M059J (cell line): ENCODE data around the gene SGPP2. TPM values are rescaled to one million over a fixed set of nuclear protein-coding genes. Genes with fewer than 3 reads are reported as not detected.
"Not testable (repeated sequence)": the region's sequence is repeated elsewhere in the genome, so short reads cannot be mapped to it uniquely, and the experiment has no call there.

ENCODE experiments used
- DNase-seq: peaks from one replicate; pipeline ENCODE4 v3.0.0-alpha.2; 2012; ENCODE audit warnings: low read depth
- total RNA-seq: library from RNA; depleted of rRNA; stranded (reverse); fragments of >200 nt; shearing (Covaris generic); gene quantifications from 2 replicates; pipeline ENCODE4 v1.2.3, GENCODE V29; 2014; rRNA removed

Gene SGPP2
- total RNA-seq, 1 experiment from 2014 or later = 0.05 TPM

DNA sequence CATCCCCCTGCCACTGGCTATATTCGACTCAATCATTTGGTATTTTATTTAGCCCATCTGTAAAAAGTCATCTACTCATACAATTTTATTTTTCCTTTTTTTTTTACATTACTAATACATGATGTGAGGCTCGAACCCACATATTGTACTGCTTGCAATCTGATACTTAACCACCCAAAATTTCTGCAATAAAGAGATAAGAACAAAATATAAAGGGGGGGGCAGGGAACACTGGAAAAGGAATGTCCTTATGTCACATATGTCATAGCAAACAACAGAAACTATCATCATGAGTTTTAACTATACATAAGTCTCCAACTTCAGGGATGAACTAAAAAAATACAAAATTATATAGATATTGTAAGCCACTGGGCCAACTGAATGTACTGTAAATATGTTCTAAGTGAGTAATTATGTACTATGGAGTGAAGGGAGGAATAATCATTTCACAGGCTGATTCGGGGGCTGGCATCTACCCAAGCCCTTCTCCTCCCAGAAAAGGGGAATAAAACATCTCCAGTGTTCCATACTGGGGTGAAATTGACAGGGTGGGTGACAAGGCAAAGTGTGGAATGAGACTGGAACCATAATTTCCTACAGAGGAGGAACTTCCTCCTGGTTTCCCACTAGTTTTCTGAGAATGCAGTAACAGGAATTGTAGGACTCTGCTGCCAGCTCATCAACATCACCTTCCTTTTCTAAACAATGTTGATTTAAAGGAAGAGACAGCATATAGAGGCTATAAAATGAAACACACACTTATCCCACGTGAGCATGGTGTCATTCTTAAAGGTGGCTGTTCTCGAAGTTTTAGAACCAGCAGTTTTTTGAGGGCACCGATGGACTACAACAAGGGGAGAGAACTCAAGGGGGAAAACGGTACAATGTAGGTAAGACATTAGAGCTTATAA lies 152.1 kb downstream of the SGPP2 start:
- DNase-seq = no peak

DNA sequence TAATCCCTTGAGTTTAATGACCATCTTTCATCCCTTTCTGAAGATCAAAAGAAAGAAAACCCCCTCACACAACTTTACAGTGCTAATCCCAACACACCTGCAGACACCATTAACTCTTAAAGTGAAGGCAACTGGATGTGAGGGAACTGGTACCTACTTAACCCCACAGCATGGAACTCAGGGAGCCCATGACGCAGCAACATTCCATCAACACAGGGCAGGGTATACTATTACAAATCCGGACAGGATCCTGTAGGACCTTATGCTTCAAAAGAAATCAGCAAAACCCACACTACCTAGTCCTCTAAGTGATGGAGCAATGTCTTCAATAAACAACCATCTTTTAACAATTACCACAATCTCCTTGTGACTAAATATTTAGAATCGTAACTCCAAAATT lies 153.0 kb downstream of the SGPP2 start:
- no peak for DNase-seq

- no peak for DNase-seq
Measured at GRCh38 chr2:222582928-222583327, 158.6 kb downstream of the SGPP2 start.

GRCh38 chr2:222584589-222584988 lies 160.2 kb downstream of the SGPP2 start:
- not testable (repeated sequence) for DNase-seq

DNA sequence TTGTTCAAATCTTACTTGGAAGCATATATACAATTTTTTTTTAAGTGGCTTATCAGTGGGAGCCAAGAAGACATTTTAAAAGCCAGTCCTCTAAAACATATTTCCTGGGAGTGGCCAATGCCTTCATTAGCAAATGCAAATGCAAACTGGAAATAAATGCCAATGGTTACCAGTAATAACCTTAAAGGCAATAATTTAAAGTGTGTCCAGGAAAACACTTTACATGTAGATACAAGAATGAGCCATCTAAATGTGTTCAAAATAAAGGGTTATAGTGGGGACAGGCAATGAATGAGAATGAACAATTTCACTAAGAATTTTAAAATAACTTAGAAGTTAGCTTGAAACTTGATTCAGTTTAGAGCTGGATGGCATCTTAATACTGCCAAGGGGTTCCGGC lies 167.3 kb downstream of the SGPP2 start:
- no peak for DNase-seq

DNA sequence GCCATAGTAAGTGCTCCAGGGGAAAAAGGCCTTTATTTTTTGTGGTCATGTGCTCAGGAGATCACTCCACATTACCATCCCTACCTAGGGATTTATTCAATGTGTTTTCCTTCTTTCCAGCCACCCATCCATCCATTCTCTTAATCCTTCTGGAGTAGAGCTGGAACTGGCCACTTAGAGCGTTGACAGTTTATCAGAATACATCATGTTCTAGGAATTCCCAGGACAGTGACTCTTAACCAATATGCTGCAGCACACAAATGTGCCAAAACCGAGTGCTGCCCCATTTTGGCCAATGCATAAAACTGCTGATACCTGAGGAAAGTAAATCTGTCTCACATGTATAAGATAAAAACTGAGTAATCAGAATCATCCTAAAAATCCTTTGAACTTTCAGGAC lies 167.8 kb downstream of the SGPP2 start:
- no peak for DNase-seq

DNA sequence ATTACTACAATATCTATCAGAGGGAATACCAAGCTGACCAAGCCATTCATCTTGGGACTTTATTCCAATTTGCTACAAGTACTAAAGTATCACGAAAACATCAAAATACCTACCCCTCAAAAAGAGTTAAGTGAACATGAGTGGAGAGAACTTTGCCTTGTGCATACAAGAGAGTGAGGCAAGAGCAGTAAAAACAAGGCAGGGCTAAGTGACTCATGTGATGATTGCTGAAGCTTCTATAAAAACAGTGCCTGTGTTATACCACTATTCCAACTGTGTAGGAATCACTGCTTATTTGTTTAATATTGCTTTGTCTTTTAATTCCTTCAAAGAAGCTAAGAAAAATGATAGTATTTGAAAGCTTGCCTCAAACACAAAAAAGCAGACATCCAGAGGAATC lies 170.3 kb downstream of the SGPP2 start:
- peak; percentile 31 for DNase-seq

GRCh38 chr2:222595581-222595980 lies 171.2 kb downstream of the SGPP2 start:
- DNase-seq = no peak

DNA sequence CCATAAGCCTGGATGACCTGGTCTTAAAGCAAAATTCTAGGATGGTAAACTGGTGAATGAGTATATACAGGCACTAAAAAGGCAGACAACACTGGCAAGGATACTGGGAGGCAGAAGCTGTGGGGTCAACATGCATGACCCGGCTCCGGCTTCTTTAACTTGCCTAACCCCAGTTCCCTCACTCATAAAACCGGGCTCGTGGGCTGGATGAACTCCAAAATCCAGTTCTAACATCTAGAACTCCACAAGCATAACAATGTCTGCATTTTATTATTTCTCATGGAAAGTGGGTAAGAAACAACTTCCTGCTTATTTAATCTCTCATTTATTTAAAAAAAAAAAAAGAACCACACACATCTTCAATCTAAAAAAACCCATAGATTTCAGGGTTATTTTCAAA lies 174.3 kb downstream of the SGPP2 start:
- no peak for DNase-seq

DNA sequence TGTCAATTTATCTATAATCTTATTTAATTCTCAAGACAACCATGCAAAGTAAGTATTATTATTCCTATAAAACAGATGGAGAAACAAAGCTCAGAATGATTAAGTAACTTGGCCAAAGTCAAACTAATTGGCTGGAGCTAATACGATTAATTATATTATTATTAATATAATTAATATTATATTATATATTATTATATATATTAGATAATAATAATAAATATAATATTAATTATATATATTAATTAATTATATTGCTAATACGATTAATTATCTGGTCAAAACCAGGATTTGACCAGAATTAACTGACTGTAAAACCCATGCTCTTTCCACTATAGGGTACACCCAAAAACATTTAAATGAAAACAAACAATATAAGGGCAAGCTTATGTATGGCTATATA lies 179.2 kb downstream of the SGPP2 start:
- no peak for DNase-seq

- DNase-seq = no peak
Measured at GRCh38 chr2:222604749-222605515, 180.6 kb downstream of the SGPP2 start.

DNA sequence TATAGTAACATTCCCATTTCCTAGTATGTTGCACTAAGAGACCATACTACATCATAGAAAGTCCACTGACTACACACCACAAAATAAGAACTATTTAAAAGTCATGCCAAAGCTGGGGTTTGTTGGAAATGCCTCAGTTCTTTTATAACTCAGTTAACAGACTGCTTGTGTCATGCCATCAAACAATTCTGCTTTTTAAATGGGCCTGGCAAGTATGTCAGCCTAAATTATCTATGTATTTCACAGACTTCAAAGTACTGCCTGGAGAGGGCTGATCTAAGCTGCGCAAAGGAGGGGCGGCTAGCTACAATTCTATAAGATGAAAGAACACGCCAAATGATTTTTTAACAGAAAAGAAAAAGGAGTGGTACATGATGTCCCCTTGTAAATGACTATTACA lies 182.0 kb downstream of the SGPP2 start:
- DNase-seq = no peak

GRCh38 chr2:222608081-222608480 lies 183.7 kb downstream of the SGPP2 start:
- DNase-seq = no peak

DNA sequence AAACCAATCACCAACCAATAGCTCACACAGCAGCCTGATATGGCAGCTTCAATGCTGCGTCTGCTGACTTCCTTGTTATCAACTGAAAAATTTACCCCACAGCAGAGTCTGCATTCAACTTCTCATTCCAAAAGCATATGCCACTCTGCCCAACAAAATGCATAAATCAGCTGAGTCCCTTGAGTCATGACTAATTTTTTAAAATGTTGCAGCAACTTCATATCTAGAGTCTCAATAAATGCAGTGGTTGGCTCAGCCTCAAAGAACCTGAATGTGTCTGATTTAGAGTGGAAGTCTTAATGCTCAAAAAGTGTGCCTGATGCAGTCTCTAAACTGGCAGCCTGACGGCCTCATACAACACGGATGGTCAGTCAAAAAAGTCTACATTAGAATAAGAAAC lies 185.0 kb downstream of the SGPP2 start:
- peak; percentile 5 for DNase-seq

Other genes starting within 250 kb of the SGPP2 start
- 11.2 and 14.6 TPM in 2 replicates for gene PAX3, start 125.5 kb upstream of the SGPP2 start, total RNA-seq
- 27.4 and 32.3 TPM in 2 replicates for gene FARSB, start 231.5 kb downstream of the SGPP2 start, total RNA-seq
- not detected in 2 replicates for gene MOGAT1, start 247.1 kb downstream of the SGPP2 start, total RNA-seq